BJ (cell line): ENCODE data around the gene RABEP2. TPM values are rescaled to one million over a fixed set of nuclear protein-coding genes. Genes with fewer than 3 reads are reported as not detected.

Experiments used
- CTCF ChIA-PET: fragments of 350-600 bp; formaldehyde crosslinking; extraction: SDS; loops from one replicate; lab custom pipeline; 2021; ENCODE audit warnings: antibody characterized with exemption, inconsistent platforms; lab: Yijun Ruan, JAX
- POLR2A ChIA-PET: fragments of 300-600 bp; sonication (Branson Sonifier 250); formaldehyde crosslinking; extraction: SDS; loops from one replicate; lab custom pipeline; 2021; ENCODE audit warnings: antibody characterized with exemption; lab: Charles Lee
- DNase-seq: peaks from one replicate; pipeline ENCODE4 v3.0.0-alpha.2; 2011; ENCODE audit warnings: low read depth
- H3K27me3 ChIP-seq: 2 replicates; pipeline ENCODE4 v1.6.0; 2011; ENCODE audit warnings: low read length; ENCODE audit not compliant: control insufficient read depth, insufficient read depth
- H3K36me3 ChIP-seq: 2 replicates; pipeline ENCODE4 v1.5.1; 2011; ENCODE audit warnings: low read length; ENCODE audit not compliant: control insufficient read depth, insufficient read depth
- H3K4me3 ChIP-seq: 2 replicates; pipeline ENCODE4 v1.5.1; 2011; ENCODE audit warnings: low read depth, mild to moderate bottlenecking, control low read depth, low read length
- polyA plus RNA-seq: library from polyadenylated mRNA; depleted of rRNA; stranded (reverse); fragments of >200 nt; gene quantifications from 2 replicates; pipeline ENCODE4 v1.2.3, GENCODE V29; 2011
- TF ChIP-seq, protein P1 (sequence below): IDR thresholded peaks from 2 replicates; pipeline ENCODE4 v1.5.1; 2011; ENCODE audit warnings: low read depth, mild to moderate bottlenecking, control low read depth, inconsistent platforms, low read length, moderate library complexity; ENCODE audit not compliant: insufficient read depth

The RABEP2 gene
- polyA plus RNA-seq, 1 experiment, result 20.4 TPM

- ChIA-PET POLR2A (no interaction called here), CTCF (interaction anchor here (2.9 kb wide), 1 partner anchor 19 kb away, joined by 17 read pairs; no protein-coding TSS in a partner anchor)
- H3K4me3 ChIP-seq, result peak overlapping the region; percentile 92
- DNase-seq, result peak; percentile 31
- no peaks in the 10 kb centered on the region for H3K27me3 ChIP-seq
- TF ChIP-seq, protein P1, sequence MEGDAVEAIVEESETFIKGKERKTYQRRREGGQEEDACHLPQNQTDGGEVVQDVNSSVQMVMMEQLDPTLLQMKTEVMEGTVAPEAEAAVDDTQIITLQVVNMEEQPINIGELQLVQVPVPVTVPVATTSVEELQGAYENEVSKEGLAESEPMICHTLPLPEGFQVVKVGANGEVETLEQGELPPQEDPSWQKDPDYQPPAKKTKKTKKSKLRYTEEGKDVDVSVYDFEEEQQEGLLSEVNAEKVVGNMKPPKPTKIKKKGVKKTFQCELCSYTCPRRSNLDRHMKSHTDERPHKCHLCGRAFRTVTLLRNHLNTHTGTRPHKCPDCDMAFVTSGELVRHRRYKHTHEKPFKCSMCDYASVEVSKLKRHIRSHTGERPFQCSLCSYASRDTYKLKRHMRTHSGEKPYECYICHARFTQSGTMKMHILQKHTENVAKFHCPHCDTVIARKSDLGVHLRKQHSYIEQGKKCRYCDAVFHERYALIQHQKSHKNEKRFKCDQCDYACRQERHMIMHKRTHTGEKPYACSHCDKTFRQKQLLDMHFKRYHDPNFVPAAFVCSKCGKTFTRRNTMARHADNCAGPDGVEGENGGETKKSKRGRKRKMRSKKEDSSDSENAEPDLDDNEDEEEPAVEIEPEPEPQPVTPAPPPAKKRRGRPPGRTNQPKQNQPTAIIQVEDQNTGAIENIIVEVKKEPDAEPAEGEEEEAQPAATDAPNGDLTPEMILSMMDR, result no peak
- H3K36me3 ChIP-seq, result peaks cover 1% of the 10 kb centered on the region; the same call in 1 of the 2 replicates
Measured at GRCh38 chr16:28925386-28926228, 569 bp upstream of the RABEP2 start.

DNA sequence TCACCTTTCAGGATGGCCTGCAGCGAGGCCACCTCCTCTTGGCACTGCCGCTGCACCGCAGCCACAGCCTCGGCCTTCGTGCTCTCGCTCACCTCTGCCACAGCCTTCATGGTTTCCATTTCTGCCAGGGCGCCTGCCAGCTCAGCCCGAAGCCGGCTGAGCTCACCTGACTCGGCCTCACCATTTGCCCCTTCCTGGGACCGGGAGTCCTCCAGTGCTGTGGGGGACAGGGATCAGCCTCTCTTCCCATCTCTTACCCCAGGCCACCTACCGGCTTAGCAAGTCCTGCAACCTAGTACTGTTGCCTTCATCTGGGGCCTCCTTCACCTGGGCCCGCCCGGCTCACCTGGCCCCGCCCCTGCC lies 658 bp downstream of the RABEP2 start:
- Histone ChIP-seq H3K36me3 (peaks cover 3% of the 10 kb centered on the region), H3K27me3 (no peaks in the 10 kb centered on the region), H3K4me3 (peak overlapping the region; percentile 92)
- ChIA-PET CTCF (interaction anchor here (0.6 to 1.5 kb wide), 3 partner anchors 10 to 35 kb away, joined by 3 to 5 read pairs (median 3); no protein-coding TSS in a partner anchor), POLR2A (no interaction called here)
- TF ChIP-seq, protein P1, result no peak
- DNase-seq, result no peak

DNA sequence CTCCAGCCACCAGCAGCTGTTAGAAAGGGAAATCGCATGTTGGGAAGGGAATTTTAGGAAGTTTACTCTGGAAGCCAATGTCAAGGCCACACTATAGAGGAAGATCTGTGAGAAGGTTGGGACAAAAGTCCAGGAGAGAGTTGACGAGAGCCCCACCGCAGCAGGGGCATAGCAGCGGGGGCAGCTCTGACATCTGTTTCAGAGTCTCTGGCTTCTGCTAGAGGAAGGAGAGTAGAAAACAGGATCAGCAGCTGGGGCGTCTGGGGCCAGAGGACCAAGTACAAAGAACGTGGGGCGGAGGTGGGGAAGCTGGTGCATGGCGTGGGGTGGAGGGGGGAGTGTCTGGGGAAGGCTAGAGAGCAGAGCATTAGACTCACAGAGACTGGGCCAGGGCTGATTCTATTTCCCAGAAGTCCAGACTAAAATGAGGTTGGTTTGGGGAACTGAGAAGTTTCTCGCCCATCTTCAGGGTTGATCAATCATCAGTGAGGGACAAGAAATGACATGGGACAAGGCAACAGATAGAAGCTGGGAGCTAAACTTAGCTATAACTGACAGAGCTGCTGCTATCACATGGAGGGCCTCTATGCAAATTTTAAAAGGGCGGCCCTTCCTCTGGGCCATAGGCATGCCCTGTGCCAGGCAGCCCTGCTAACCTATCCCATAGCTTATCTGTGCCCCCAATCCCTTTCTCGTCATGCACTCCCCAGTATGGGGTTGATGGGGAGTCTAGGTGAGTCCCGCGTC lies 1.2 kb downstream of the RABEP2 start:
- CTCF ChIA-PET, result interaction anchor here (0.6 to 1.5 kb wide), 3 partner anchors 9 to 34 kb away, joined by 3 to 5 read pairs (median 3); no protein-coding TSS in a partner anchor
- DNase-seq, result no peak
- POLR2A ChIA-PET, result no interaction called here
- peaks cover 5% of the 10 kb centered on the region for H3K36me3 ChIP-seq
- TF ChIP-seq, protein P1, result no peak
- peak overlapping the region; percentile 92 for H3K4me3 ChIP-seq
- H3K27me3 ChIP-seq, result no peaks in the 10 kb centered on the region

- CTCF ChIA-PET, result interaction anchor here (0.6 to 1.5 kb wide), 3 partner anchors 9 to 56 kb away, joined by 3 to 5 read pairs (median 3); no protein-coding TSS in a partner anchor
- POLR2A ChIA-PET, result interaction anchor here (0.6 kb wide), 1 partner anchor 27 kb away, joined by 3 read pairs; no protein-coding TSS in a partner anchor
- no peak for DNase-seq
Measured at GRCh38 chr16:28923231-28923587, 1.8 kb downstream of the RABEP2 start.

More at GRCh38 chr16:28923231-28923587, 1.8 kb downstream of the RABEP2 start:
- no peak overlapping the region for H3K4me3 ChIP-seq
- TF ChIP-seq, protein P1, result no peak
- no peaks in the 10 kb centered on the region for H3K27me3 ChIP-seq
- peaks cover 5% of the 10 kb centered on the region for H3K36me3 ChIP-seq
